Mammary epithelial cell (primary cell): ENCODE measurements around the gene CDC40.

Experiments
- EZH2 ChIP-seq: IDR thresholded peaks from 2 replicates; pipeline ENCODE4 v1.6.1; 2012; ENCODE audit warnings: low read length, inconsistent platforms, borderline replicate concordance
- TF ChIP-seq, protein P1 (sequence below), 2 donors: IDR thresholded peaks in 1 of 2; conservative IDR thresholded peaks in 1 of 2; 2 replicates each; pipeline ENCODE4 v1.5.1; 2011 to 2012; ENCODE audit warnings: inconsistent platforms in 2 of 2, low read length in 2 of 2, mild to moderate bottlenecking in 2 of 2, control low read depth in 1 of 2, low read depth in 1 of 2; ENCODE audit not compliant: insufficient read depth in 1 of 2; ENCODE audit errors: extremely low read depth in 1 of 2

DNA sequence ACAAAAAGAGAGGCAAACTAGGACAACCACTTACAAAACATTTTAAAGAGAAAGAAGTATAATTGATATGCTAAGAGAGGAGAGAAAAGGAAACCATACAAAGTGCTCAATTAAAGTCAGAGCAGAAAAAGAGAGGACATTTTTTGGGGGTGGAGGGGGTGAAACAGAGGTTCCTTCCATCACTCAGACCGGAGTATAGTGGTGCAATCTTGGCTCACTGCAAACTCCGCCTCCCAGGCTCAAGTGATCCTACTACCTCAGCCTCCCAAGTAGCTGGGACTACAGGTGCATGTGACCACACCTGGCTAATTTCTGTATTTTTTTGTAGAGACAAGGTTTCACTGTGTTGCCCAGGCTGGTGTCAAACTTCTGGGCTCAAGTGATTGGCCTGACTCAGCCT, 10.1 kb upstream of the CDC40 start:
- TF ChIP-seq, protein P1, sequence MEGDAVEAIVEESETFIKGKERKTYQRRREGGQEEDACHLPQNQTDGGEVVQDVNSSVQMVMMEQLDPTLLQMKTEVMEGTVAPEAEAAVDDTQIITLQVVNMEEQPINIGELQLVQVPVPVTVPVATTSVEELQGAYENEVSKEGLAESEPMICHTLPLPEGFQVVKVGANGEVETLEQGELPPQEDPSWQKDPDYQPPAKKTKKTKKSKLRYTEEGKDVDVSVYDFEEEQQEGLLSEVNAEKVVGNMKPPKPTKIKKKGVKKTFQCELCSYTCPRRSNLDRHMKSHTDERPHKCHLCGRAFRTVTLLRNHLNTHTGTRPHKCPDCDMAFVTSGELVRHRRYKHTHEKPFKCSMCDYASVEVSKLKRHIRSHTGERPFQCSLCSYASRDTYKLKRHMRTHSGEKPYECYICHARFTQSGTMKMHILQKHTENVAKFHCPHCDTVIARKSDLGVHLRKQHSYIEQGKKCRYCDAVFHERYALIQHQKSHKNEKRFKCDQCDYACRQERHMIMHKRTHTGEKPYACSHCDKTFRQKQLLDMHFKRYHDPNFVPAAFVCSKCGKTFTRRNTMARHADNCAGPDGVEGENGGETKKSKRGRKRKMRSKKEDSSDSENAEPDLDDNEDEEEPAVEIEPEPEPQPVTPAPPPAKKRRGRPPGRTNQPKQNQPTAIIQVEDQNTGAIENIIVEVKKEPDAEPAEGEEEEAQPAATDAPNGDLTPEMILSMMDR (conservative IDR thresholded peaks at IDR 0.05 in 1 of 2, IDR thresholded peaks at IDR 0.05 in 1 of 2; ENCODE audit: extremely low read depth in 1 of 2, insufficient read depth in 1 of 2, low read depth in 1 of 2, low read length in 2 of 2): no peak
- no peak for TF ChIP-seq EZH2
